GM23338 (cell line): Measurements from ENCODE around the gene SLC22A14. TPM values are rescaled to one million over a fixed set of nuclear protein-coding genes. Genes with fewer than 3 reads are reported as not detected.

ENCODE experiments used
- ATAC-seq: fragments of 200-7000 bp; cut with Tn5 transposase; 3 replicates; pipeline ENCODE4 v1.9.1; 2020
- DNase-seq: peaks from one replicate; pipeline ENCODE4 v3.0.0-alpha.2; 2015; ENCODE audit warnings: low spot score
- H2AFZ ChIP-seq: fragments of 200-600 bp; sonication (generic); 2 replicates; pipeline ENCODE4 v1.8.0; 2016; ENCODE audit warnings: antibody characterized with exemption, mild to moderate bottlenecking, moderate library complexity
- H3F3A ChIP-seq: fragments of 200-600 bp; sonication (generic); replicated peaks from 2 replicates; pipeline ENCODE4 v1.8.0; 2017; ENCODE audit warnings: antibody characterized with exemption, mixed run types, low read depth
- H3K27ac ChIP-seq: fragments of 200-600 bp; sonication (generic); 2 replicates; pipeline ENCODE4 v1.6.1; 2016; ENCODE audit warnings: low read depth
- H3K27me3 ChIP-seq: fragments of 200-600 bp; sonication (generic); 2 replicates; pipeline ENCODE4 v1.8.0; 2016; ENCODE audit warnings: mild to moderate bottlenecking, mixed run types, moderate library complexity; ENCODE audit not compliant: insufficient read depth
- H3K36me3 ChIP-seq: fragments of 200-600 bp; sonication (generic); 2 replicates; pipeline ENCODE4 v1.8.0; 2016; ENCODE audit warnings: mild to moderate bottlenecking; ENCODE audit not compliant: insufficient read depth
- H3K4me1 ChIP-seq: fragments of 200-600 bp; sonication (generic); 2 replicates; pipeline ENCODE4 v1.8.0; 2016; ENCODE audit warnings: mild to moderate bottlenecking, moderate library complexity; ENCODE audit not compliant: insufficient read depth
- H3K4me2 ChIP-seq: fragments of 200-600 bp; sonication (generic); 2 replicates; pipeline ENCODE4 v1.7.1; 2017; ENCODE audit warnings: mixed run types
- H3K4me3 ChIP-seq: fragments of 200-600 bp; sonication (generic); 2 replicates; pipeline ENCODE4 v1.6.1; 2016; ENCODE audit warnings: mixed run types
- H3K79me2 ChIP-seq: fragments of 200-600 bp; sonication (generic); replicated peaks from 2 replicates; pipeline ENCODE4 v1.8.0; 2017; ENCODE audit warnings: mild to moderate bottlenecking; ENCODE audit not compliant: insufficient read depth
- H3K9me2 ChIP-seq: fragments of 200-600 bp; sonication (generic); 2 replicates; pipeline ENCODE4 v1.8.0; 2017; ENCODE audit not compliant: insufficient read depth
- H4K20me1 ChIP-seq: fragments of 200-600 bp; sonication (generic); replicated peaks from 2 replicates; pipeline ENCODE4 v1.8.0; 2017; ENCODE audit warnings: mild to moderate bottlenecking; ENCODE audit not compliant: insufficient read depth
- H3K27ac Mint-ChIP-seq: 2 replicates; pipeline ENCODE4 v1.8.0; 2020; ENCODE audit warnings: inconsistent platforms, mild to moderate bottlenecking, moderate library complexity, mixed read lengths
- H3K27me3 Mint-ChIP-seq: 3 replicates; pipeline ENCODE4 v1.8.0; 2022; ENCODE audit warnings: low read depth, mild to moderate bottlenecking, moderate library complexity, mixed read lengths, inconsistent platforms; ENCODE audit not compliant: insufficient read depth, poor library complexity
- H3K36me3 Mint-ChIP-seq: 3 replicates; pipeline ENCODE4 v1.8.0; 2021; ENCODE audit warnings: low read depth, mild to moderate bottlenecking, inconsistent platforms, moderate library complexity, mixed read lengths
- H3K4me1 Mint-ChIP-seq: 3 replicates; pipeline ENCODE4 v1.8.0; 2020; ENCODE audit warnings: mild to moderate bottlenecking, inconsistent platforms, mixed read lengths
- H3K4me3 Mint-ChIP-seq: 3 replicates; pipeline ENCODE4 v1.8.0; 2021; ENCODE audit warnings: moderate library complexity, mild to moderate bottlenecking, inconsistent platforms, mixed read lengths
- H3K9me3 Mint-ChIP-seq: 3 replicates; pipeline ENCODE4 v1.8.0; 2020; ENCODE audit warnings: moderate library complexity, mild to moderate bottlenecking, inconsistent platforms, mixed read lengths
- CREB1 ChIP-seq: fragments of 250-450 bp; sonication (Bioruptor Pico); IDR thresholded peaks from 2 replicates; pipeline ENCODE4 v1.5.0; 2020; ENCODE audit warnings: low read depth, mild to moderate bottlenecking, moderate library complexity
- EZH2 ChIP-seq: fragments of 200-600 bp; sonication (generic); IDR thresholded peaks from one replicate; pipeline ENCODE4 v1.8.0; 2017; ENCODE audit warnings: antibody characterized with exemption, mild to moderate bottlenecking, low read depth; ENCODE audit not compliant: unreplicated experiment
- EZH2phosphoT487 ChIP-seq: fragments of 200-600 bp; sonication (generic); IDR thresholded peaks from one replicate; pipeline ENCODE4 v1.8.1; 2018; ENCODE audit warnings: antibody characterized with exemption; ENCODE audit not compliant: unreplicated experiment
- NANOG ChIP-seq: IDR thresholded peaks from 2 replicates; pipeline ENCODE4 v1.6.1; 2016; ENCODE audit warnings: antibody characterized with exemption, borderline replicate concordance
- POLR2AphosphoS5 ChIP-seq: IDR thresholded peaks from 2 replicates; pipeline ENCODE4 v1.6.1; 2016; ENCODE audit warnings: antibody characterized with exemption, low read depth
- STAT1 ChIP-seq: IDR thresholded peaks from one replicate; pipeline ENCODE4 v1.6.1; 2016; ENCODE audit warnings: antibody characterized with exemption; ENCODE audit not compliant: unreplicated experiment
- ZNF114 ChIP-seq: fragments of 250-450 bp; sonication (Bioruptor Pico); IDR thresholded peaks from 2 replicates; pipeline ENCODE4 v1.5.0; 2020; ENCODE audit warnings: mild to moderate bottlenecking, moderate library complexity
- ZNF331 ChIP-seq: fragments of 250-450 bp; sonication (Bioruptor Pico); IDR thresholded peaks from 2 replicates; pipeline ENCODE4 v1.5.0; 2020; ENCODE audit warnings: low read depth, mild to moderate bottlenecking, moderate library complexity
- polyA plus RNA-seq: library from polyadenylated mRNA; unstranded; fragments of >200 nt; fragmentation: Nextera tagmentation; extraction: Ambion mirVana; gene quantifications from 2 replicates; pipeline ENCODE4 v1.2.1, GENCODE V29; 2016
- total RNA-seq: library from RNA; depleted of rRNA; stranded (reverse); fragments of >200 nt; shearing (Covaris generic); gene quantifications from 2 replicates; pipeline ENCODE4 v1.2.3, GENCODE V29; 2014
- TF ChIP-seq, protein P1 (sequence below): fragments of 250-450 bp; sonication (Bioruptor Pico); IDR thresholded peaks from 2 replicates; pipeline ENCODE4 v1.5.0; 2020; ENCODE audit warnings: mild to moderate bottlenecking, moderate library complexity
- TF ChIP-seq, protein P2 (sequence below): IDR thresholded peaks from one replicate; pipeline ENCODE4 v1.6.1; 2018; ENCODE audit warnings: antibody characterized with exemption; ENCODE audit not compliant: unreplicated experiment
- TF ChIP-seq, protein P3 (sequence below): IDR thresholded peaks from 2 replicates; pipeline ENCODE4 v1.6.1; 2016; ENCODE audit warnings: antibody characterized with exemption
- TF ChIP-seq, protein P4 (sequence below), 2 experiments: fragments of 200-600 bp in 1 of 2; sonication (generic) in 1 of 2; conservative IDR thresholded peaks; 2 replicates each; pipeline versions ENCODE4 v1.5.1 to v1.6.1; 2016 to 2017; ENCODE audit warnings: antibody characterized with exemption in 2 of 2, low read depth in 2 of 2, mild to moderate bottlenecking in 2 of 2, moderate library complexity in 1 of 2

Gene SLC22A14
- total and polyA plus RNA-seq, 2 experiments from 2014 or later: not detected

DNA sequence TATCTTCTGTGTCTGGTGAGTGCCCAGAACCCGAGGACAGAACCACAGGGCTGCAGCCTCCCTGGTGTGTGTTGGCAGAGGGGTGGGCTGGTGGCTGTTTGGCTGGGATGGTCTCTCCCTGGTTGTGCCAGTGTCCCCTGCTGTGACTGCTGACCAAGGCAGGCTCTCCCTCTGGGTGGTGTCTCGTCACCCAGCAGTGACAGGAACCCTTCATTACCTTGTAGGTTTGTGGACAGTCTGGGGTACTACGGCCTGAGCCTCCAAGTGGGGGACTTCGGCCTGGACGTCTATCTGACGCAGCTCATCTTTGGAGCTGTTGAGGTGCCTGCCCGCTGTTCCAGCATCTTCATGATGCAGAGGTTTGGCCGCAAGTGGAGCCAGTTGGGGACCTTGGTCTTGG lies 6.4 kb upstream of the SLC22A14 start (continued):
- TF ChIP-seq, protein P1, sequence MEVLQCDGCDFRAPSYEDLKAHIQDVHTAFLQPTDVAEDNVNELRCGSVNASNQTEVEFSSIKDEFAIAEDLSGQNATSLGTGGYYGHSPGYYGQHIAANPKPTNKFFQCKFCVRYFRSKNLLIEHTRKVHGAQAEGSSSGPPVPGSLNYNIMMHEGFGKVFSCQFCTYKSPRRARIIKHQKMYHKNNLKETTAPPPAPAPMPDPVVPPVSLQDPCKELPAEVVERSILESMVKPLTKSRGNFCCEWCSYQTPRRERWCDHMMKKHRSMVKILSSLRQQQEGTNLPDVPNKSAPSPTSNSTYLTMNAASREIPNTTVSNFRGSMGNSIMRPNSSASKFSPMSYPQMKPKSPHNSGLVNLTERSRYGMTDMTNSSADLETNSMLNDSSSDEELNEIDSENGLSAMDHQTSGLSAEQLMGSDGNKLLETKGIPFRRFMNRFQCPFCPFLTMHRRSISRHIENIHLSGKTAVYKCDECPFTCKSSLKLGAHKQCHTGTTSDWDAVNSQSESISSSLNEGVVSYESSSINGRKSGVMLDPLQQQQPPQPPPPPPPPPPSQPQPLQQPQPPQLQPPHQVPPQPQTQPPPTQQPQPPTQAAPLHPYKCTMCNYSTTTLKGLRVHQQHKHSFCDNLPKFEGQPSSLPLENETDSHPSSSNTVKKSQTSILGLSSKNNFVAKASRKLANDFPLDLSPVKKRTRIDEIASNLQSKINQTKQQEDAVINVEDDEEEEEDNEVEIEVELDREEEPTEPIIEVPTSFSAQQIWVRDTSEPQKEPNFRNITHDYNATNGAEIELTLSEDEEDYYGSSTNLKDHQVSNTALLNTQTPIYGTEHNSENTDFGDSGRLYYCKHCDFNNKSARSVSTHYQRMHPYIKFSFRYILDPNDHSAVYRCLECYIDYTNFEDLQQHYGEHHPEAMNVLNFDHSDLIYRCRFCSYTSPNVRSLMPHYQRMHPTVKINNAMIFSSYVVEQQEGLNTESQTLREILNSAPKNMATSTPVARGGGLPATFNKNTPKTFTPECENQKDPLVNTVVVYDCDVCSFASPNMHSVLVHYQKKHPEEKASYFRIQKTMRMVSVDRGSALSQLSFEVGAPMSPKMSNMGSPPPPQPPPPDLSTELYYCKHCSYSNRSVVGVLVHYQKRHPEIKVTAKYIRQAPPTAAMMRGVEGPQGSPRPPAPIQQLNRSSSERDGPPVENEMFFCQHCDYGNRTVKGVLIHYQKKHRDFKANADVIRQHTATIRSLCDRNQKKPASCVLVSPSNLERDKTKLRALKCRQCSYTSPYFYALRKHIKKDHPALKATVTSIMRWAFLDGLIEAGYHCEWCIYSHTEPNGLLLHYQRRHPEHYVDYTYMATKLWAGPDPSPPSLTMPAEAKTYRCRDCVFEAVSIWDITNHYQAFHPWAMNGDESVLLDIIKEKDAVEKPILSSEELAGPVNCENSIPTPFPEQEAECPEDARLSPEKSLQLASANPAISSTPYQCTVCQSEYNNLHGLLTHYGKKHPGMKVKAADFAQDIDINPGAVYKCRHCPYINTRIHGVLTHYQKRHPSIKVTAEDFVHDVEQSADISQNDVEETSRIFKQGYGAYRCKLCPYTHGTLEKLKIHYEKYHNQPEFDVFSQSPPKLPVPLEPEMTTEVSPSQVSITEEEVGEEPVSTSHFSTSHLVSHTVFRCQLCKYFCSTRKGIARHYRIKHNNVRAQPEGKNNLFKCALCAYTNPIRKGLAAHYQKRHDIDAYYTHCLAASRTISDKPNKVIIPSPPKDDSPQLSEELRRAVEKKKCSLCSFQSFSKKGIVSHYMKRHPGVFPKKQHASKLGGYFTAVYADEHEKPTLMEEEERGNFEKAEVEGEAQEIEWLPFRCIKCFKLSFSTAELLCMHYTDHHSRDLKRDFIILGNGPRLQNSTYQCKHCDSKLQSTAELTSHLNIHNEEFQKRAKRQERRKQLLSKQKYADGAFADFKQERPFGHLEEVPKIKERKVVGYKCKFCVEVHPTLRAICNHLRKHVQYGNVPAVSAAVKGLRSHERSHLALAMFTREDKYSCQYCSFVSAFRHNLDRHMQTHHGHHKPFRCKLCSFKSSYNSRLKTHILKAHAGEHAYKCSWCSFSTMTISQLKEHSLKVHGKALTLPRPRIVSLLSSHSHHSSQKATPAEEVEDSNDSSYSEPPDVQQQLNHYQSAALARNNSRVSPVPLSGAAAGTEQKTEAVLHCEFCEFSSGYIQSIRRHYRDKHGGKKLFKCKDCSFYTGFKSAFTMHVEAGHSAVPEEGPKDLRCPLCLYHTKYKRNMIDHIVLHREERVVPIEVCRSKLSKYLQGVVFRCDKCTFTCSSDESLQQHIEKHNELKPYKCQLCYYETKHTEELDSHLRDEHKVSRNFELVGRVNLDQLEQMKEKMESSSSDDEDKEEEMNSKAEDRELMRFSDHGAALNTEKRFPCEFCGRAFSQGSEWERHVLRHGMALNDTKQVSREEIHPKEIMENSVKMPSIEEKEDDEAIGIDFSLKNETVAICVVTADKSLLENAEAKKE (CRISPR knock-in tag): no peak

DNA sequence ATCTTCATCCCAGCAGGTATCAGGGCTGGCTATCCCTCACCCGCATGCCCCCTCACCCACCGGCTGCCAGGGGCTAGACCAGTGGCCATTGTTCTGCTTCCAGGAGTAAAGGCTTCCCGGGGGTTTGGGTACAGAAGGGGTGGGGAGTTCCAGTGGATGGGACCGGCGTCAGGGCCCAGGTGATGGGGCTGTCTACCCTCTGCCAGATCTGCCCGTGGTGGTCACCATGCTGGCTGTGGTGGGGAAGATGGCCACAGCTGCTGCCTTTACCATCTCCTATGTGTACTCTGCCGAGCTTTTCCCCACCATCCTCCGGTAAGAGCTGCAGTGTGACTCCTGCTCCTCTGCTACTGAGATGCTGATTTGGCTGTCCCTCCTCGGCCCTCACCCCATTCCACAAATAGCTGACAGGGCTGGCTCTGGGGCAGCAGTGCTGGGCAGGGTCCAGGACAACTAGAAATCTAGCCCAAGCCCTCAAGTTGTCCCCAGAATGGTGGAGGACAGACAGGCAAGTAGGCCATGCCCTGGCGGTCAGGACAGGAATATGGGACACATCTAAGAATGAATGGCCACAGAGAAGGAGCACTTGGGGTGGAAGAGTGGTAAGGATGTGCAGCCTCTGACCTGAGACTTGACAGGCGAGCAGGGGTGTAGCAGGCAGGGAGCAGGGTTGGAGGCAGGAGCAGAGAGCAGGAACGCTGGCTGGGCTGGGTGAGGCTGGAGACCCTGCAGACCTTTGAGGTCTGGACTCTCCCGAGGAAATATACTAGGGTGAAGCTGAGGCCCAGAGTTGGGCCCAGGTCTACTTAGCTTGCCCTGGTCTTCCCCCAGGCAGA lies 5.8 kb upstream of the SLC22A14 start:
- Histone ChIP-seq H3K27ac (no peak overlapping the region), H3K79me2 (no peaks in the 10 kb centered on the region), H3K4me1 (no peaks in the 10 kb centered on the region), H3F3A (no peaks in the 10 kb centered on the region), H3K27me3 (no peaks in the 10 kb centered on the region), H4K20me1 (no peaks in the 10 kb centered on the region), H3K4me2 (no peak overlapping the region), H3K36me3 (no peaks in the 10 kb centered on the region), H3K4me3 (no peak overlapping the region), H2AFZ (no peak overlapping the region), H3K9me2 (no peaks in the 10 kb centered on the region)
- no peaks in the 10 kb centered on the region for H3K36me3 Mint-ChIP-seq
- TF ChIP-seq, protein P2, sequence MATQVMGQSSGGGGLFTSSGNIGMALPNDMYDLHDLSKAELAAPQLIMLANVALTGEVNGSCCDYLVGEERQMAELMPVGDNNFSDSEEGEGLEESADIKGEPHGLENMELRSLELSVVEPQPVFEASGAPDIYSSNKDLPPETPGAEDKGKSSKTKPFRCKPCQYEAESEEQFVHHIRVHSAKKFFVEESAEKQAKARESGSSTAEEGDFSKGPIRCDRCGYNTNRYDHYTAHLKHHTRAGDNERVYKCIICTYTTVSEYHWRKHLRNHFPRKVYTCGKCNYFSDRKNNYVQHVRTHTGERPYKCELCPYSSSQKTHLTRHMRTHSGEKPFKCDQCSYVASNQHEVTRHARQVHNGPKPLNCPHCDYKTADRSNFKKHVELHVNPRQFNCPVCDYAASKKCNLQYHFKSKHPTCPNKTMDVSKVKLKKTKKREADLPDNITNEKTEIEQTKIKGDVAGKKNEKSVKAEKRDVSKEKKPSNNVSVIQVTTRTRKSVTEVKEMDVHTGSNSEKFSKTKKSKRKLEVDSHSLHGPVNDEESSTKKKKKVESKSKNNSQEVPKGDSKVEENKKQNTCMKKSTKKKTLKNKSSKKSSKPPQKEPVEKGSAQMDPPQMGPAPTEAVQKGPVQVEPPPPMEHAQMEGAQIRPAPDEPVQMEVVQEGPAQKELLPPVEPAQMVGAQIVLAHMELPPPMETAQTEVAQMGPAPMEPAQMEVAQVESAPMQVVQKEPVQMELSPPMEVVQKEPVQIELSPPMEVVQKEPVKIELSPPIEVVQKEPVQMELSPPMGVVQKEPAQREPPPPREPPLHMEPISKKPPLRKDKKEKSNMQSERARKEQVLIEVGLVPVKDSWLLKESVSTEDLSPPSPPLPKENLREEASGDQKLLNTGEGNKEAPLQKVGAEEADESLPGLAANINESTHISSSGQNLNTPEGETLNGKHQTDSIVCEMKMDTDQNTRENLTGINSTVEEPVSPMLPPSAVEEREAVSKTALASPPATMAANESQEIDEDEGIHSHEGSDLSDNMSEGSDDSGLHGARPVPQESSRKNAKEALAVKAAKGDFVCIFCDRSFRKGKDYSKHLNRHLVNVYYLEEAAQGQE: no peak
- TF ChIP-seq STAT1 (no peak), EZH2phosphoT487 (no peak), ZNF114 (CRISPR knock-in tag) (no peak), CREB1 (no peak), POLR2AphosphoS5 (no peak), ZNF331 (no peak), EZH2 (no peak), NANOG (no peak)
- TF ChIP-seq, protein P3, sequence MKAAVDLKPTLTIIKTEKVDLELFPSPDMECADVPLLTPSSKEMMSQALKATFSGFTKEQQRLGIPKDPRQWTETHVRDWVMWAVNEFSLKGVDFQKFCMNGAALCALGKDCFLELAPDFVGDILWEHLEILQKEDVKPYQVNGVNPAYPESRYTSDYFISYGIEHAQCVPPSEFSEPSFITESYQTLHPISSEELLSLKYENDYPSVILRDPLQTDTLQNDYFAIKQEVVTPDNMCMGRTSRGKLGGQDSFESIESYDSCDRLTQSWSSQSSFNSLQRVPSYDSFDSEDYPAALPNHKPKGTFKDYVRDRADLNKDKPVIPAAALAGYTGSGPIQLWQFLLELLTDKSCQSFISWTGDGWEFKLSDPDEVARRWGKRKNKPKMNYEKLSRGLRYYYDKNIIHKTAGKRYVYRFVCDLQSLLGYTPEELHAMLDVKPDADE: no peak
- TF ChIP-seq, protein P4, sequence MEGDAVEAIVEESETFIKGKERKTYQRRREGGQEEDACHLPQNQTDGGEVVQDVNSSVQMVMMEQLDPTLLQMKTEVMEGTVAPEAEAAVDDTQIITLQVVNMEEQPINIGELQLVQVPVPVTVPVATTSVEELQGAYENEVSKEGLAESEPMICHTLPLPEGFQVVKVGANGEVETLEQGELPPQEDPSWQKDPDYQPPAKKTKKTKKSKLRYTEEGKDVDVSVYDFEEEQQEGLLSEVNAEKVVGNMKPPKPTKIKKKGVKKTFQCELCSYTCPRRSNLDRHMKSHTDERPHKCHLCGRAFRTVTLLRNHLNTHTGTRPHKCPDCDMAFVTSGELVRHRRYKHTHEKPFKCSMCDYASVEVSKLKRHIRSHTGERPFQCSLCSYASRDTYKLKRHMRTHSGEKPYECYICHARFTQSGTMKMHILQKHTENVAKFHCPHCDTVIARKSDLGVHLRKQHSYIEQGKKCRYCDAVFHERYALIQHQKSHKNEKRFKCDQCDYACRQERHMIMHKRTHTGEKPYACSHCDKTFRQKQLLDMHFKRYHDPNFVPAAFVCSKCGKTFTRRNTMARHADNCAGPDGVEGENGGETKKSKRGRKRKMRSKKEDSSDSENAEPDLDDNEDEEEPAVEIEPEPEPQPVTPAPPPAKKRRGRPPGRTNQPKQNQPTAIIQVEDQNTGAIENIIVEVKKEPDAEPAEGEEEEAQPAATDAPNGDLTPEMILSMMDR (conservative IDR thresholded peaks at IDR 0.05; ENCODE audit: low read depth in 2 of 2): no peak
- H3K27me3 Mint-ChIP-seq: peaks cover 2% of the 10 kb centered on the region
- no peak overlapping the region for H3K27ac Mint-ChIP-seq
- DNase-seq: no peak
- H3K4me1 Mint-ChIP-seq: no peaks in the 10 kb centered on the region
- ATAC-seq: no peak
- H3K9me3 Mint-ChIP-seq: no peaks in the 10 kb centered on the region
- no peak overlapping the region for H3K4me3 Mint-ChIP-seq
